SU-DHL-6 (cell line): Measurements from ENCODE around the gene BRAP.

Source experiments
- CTCF ChIP-seq: fragments of 200-600 bp; sonication (generic); IDR thresholded peaks from one replicate; pipeline ENCODE4 v1.5.1; 2017; ENCODE audit warnings: antibody characterized with exemption, mild to moderate bottlenecking, low read length, moderate library complexity; ENCODE audit not compliant: insufficient read depth, poor library complexity, severe bottlenecking
- EZH2phosphoT487 ChIP-seq: fragments of 200-600 bp; sonication (generic), shearing (Covaris generic); conservative IDR thresholded peaks from 2 replicates; pipeline ENCODE4 v1.6.1; 2018; ENCODE audit warnings: mild to moderate bottlenecking, antibody characterized with exemption, low read length, moderate library complexity, mixed read lengths

- no peak for TF ChIP-seq CTCF
- no peak for TF ChIP-seq EZH2phosphoT487
These were observed 19.9 kb upstream of the BRAP start for GRCh38 chr12:111705672-111706071.
